ENCODE data around the gene MGLL.

DNA sequence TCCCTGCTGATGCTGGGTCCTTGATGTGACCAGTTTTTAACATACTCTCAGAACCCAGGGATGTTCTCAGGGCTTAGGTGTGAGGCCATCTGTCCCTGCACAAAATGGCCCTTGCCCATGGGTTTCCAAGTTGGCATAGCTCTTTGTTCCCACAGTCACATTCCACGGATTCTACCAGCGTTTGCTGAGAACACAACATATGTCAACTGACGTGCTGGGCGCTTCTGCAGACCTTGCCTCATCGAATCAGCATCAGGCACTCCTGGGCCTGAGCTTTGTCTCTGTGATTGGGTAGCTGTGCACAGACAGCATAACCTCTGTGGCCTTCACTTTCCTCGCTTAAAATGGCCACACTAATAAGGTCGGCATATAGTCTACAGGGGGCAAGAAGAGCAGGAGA, 69.0 kb downstream of the MGLL start:
- TF ChIP-seq EZH2 (IDR thresholded peaks at IDR 0.05; ENCODE audit: insufficient read depth, poor library complexity, severe bottlenecking): no peak
- no peak for TF ChIP-seq EZH2phosphoT487 (IDR thresholded peaks at IDR 0.05; ENCODE audit: insufficient read depth, low read depth)
